IPS-NIHi11 (cell line): ENCODE measurements around the gene PHACTR2.

Experiments
- DNase-seq: peaks from one replicate; pipeline ENCODE4 v3.0.0; 2012; ENCODE audit warnings: mixed read lengths, low spot score

PHACTR2 gene

GRCh38 chr6:143675382-143675900 is 2.3 kb upstream of the PHACTR2 start:
- DNase-seq, result no peak

GRCh38 chr6:143675946-143676345 is 1.8 kb upstream of the PHACTR2 start:
- no peak for DNase-seq

- no peak for DNase-seq
These were observed 1.2 kb upstream of the PHACTR2 start for GRCh38 chr6:143676437-143677045.

GRCh38 chr6:143677577-143677890 is 231 bp upstream of the PHACTR2 start:
- DNase-seq, result no peak

GRCh38 chr6:143679041-143679440 is 1.3 kb downstream of the PHACTR2 start:
- DNase-seq, result no peak

GRCh38 chr6:143680141-143680540 is 2.4 kb downstream of the PHACTR2 start:
- DNase-seq, result no peak

GRCh38 chr6:143682805-143683204 is 5.0 kb downstream of the PHACTR2 start:
- no peak for DNase-seq

GRCh38 chr6:143684486-143684885 is 6.7 kb downstream of the PHACTR2 start:
- no peak for DNase-seq

- no peak for DNase-seq
These were observed 7.9 kb downstream of the PHACTR2 start for GRCh38 chr6:143685653-143686052.

GRCh38 chr6:143687591-143687990 is 9.8 kb downstream of the PHACTR2 start:
- DNase-seq, result no peak

- no peak for DNase-seq
These were observed 10.9 kb downstream of the PHACTR2 start for GRCh38 chr6:143688681-143689080.

GRCh38 chr6:143689852-143690251 is 12.1 kb downstream of the PHACTR2 start:
- no peak for DNase-seq

- DNase-seq, result no peak
These were observed 13.4 kb downstream of the PHACTR2 start for GRCh38 chr6:143691155-143691554.

- DNase-seq, result no peak
These were observed 14.3 kb downstream of the PHACTR2 start for GRCh38 chr6:143691900-143692636.

- no peak for DNase-seq
These were observed 14.9 kb downstream of the PHACTR2 start for GRCh38 chr6:143692696-143693095.

GRCh38 chr6:143694013-143694412 is 16.2 kb downstream of the PHACTR2 start:
- DNase-seq, result no peak

GRCh38 chr6:143694560-143694959 is 16.8 kb downstream of the PHACTR2 start:
- no peak for DNase-seq

- no peak for DNase-seq
These were observed 17.6 kb downstream of the PHACTR2 start for GRCh38 chr6:143695130-143695968.

- DNase-seq, result no peak
These were observed 18.4 kb downstream of the PHACTR2 start for GRCh38 chr6:143695969-143696663.

GRCh38 chr6:143696664-143697000 is 18.9 kb downstream of the PHACTR2 start:
- no peak for DNase-seq

GRCh38 chr6:143697076-143697800 is 19.5 kb downstream of the PHACTR2 start:
- no peak for DNase-seq

- DNase-seq, result no peak
These were observed 20.6 kb downstream of the PHACTR2 start for GRCh38 chr6:143698329-143698728.
